Activated T-helper 1 cell treated with anti-CD3 and anti-CD28 coated beads, Interleukin-12 subunit alpha, Interleukin-12 subunit beta, Interleukin-2, Interleukin-4 antibody, amounts not matched to agents 30 ng/mL and 10 ng/mL and 1 ng/mL, durations not matched to agents 14 hours and 24 hours and 36 hours (primary cell): Measurements from ENCODE around the gene NPAS3. TPM values are rescaled to one million over a fixed set of nuclear protein-coding genes. Genes with fewer than 3 reads are reported as not detected.

Experiments used
- DNase-seq: peaks from one replicate; pipeline ENCODE4 v3.0.0; 2021; ENCODE audit warnings: low spot score
- H3K27ac Mint-ChIP-seq: one replicate; pipeline ENCODE4 v1.8.0; 2021; ENCODE audit warnings: mild to moderate bottlenecking, mixed read lengths
- H3K27me3 Mint-ChIP-seq: one replicate; pipeline ENCODE4 v1.8.0; 2022; ENCODE audit warnings: mild to moderate bottlenecking, moderate library complexity, mixed read lengths; ENCODE audit not compliant: insufficient read depth
- H3K36me3 Mint-ChIP-seq: one replicate; pipeline ENCODE4 v1.8.0; 2021; ENCODE audit warnings: low read depth, mixed read lengths
- H3K4me1 Mint-ChIP-seq: one replicate; pipeline ENCODE4 v1.8.0; 2021; ENCODE audit warnings: low read depth, mixed read lengths
- H3K4me3 Mint-ChIP-seq: one replicate; pipeline ENCODE4 v1.8.0; 2021; ENCODE audit warnings: mild to moderate bottlenecking, moderate library complexity, mixed read lengths
- H3K9me3 Mint-ChIP-seq: one replicate; pipeline ENCODE4 v1.8.0; 2021; ENCODE audit warnings: mixed read lengths
- intact Hi-C: fragments of 100-400 bp; cut with micrococcal nuclease; formaldehyde crosslinking; loops from one replicate; pipeline ENCODE4 v1.15.1; 2024
- total RNA-seq: library from RNA; stranded (reverse); gene quantifications from 2 replicates; pipeline ENCODE4 v1.2.3, GENCODE V29; 2022

The NPAS3 gene
- total RNA-seq, 1 donor from 2014 or later = not detected

DNA sequence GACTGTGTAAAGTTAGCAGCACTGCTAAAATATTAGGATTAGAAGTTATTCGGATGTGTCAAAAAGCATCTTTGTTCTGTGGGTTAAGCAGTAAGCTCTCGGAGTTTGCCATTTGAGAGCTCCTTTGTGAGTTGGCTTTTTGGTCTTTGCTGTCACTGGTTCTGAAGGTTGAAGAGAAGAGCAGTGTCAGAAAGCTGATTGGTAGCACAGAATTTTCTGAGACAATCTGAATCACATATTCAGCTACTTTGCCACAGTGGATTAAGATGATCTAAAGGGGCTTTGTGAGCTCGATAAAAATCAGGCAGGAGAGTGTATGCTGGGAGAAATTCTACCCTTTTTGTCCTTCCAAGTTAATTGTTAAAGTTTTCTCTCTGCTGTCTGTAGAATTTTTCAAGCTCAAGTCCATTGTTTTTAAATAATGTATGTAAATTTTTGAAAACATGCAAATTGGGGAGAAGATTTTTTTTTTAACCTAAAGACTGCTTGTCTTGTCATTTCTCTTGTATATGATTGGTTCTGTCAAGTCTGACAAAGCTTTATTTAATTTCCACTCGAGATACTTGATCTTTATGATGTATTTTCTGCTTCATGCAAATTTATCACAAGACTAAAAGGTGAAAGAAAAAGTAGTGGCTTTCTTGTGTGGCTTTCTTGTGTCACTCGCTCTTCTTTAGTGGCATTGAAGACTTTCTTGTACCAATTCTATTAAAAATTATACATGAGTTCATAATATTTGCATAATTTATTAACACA is 704.9 kb downstream of the NPAS3 start:
- no peak for DNase-seq
- no peaks in the 10 kb centered on the region for H3K27me3 Mint-ChIP-seq
- intact Hi-C loops = no loop called here
- H3K36me3 Mint-ChIP-seq = no peaks in the 10 kb centered on the region
- H3K9me3 Mint-ChIP-seq = no peaks in the 10 kb centered on the region
- no peak overlapping the region for H3K4me3 Mint-ChIP-seq
- no peak overlapping the region for H3K27ac Mint-ChIP-seq
- no peaks in the 10 kb centered on the region for H3K4me1 Mint-ChIP-seq

- no peak overlapping the region for H3K27ac Mint-ChIP-seq
- no peaks in the 10 kb centered on the region for H3K4me1 Mint-ChIP-seq
- intact Hi-C loops = no loop called here
These were observed 708.1 kb downstream of the NPAS3 start for GRCh38 chr14:33646692-33647260.

DNA sequence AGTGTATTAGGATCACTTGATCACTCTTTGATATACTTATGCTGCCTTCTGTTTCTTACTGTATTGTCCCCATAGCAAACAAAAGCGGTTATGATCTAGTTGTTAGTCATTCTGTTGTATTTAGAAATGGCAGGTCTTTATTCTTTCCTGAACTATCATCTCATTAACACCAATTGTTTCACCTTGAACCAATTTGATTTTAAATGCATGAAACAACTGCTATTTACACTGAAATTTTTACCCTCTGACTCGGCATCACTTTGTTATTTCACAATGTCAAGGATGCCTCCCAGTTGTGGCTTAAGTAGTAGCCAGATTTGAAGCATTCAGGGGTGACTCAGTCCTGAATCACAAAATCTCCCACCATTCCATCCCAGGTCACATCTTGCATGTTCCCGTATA is 708.7 kb downstream of the NPAS3 start:
- Mint-ChIP-seq H3K27me3 (no peaks in the 10 kb centered on the region), H3K27ac (no peak overlapping the region), H3K36me3 (no peaks in the 10 kb centered on the region), H3K9me3 (no peaks in the 10 kb centered on the region), H3K4me3 (no peak overlapping the region), H3K4me1 (no peaks in the 10 kb centered on the region)
- DNase-seq = no peak
- intact Hi-C loops = no loop called here

More at GRCh38 chr14:33646692-33647260, 708.1 kb downstream of the NPAS3 start:
- no peaks in the 10 kb centered on the region for H3K36me3 Mint-ChIP-seq
- H3K4me3 Mint-ChIP-seq = no peak overlapping the region
- no peak for DNase-seq
- H3K27me3 Mint-ChIP-seq = no peaks in the 10 kb centered on the region
- no peaks in the 10 kb centered on the region for H3K9me3 Mint-ChIP-seq

DNA sequence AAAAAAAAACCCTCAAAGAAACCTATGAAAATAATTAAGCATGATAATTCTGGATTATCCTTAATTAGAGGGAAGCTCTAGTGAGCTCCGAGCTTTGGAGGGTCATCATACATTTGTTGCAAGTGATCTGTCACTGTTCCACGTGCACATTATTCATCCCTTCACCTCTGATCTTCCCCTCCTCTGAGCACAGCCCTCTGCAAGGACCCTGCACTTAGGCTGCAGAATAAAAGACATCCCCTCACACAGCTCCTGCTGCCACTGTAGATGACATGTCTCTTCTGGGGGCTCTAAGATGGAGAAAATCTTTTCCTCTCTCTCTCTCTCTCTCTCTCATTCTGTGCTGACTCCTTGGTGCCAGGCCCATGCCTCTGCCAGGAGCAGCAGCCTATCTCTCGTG is 711.8 kb downstream of the NPAS3 start:
- H3K27me3 Mint-ChIP-seq = no peaks in the 10 kb centered on the region
- no peak for DNase-seq
- no peaks in the 10 kb centered on the region for H3K4me1 Mint-ChIP-seq
- no peaks in the 10 kb centered on the region for H3K36me3 Mint-ChIP-seq
- H3K27ac Mint-ChIP-seq = no peak overlapping the region
- intact Hi-C loops = no loop called here
- H3K4me3 Mint-ChIP-seq = no peak overlapping the region
- no peaks in the 10 kb centered on the region for H3K9me3 Mint-ChIP-seq

DNA sequence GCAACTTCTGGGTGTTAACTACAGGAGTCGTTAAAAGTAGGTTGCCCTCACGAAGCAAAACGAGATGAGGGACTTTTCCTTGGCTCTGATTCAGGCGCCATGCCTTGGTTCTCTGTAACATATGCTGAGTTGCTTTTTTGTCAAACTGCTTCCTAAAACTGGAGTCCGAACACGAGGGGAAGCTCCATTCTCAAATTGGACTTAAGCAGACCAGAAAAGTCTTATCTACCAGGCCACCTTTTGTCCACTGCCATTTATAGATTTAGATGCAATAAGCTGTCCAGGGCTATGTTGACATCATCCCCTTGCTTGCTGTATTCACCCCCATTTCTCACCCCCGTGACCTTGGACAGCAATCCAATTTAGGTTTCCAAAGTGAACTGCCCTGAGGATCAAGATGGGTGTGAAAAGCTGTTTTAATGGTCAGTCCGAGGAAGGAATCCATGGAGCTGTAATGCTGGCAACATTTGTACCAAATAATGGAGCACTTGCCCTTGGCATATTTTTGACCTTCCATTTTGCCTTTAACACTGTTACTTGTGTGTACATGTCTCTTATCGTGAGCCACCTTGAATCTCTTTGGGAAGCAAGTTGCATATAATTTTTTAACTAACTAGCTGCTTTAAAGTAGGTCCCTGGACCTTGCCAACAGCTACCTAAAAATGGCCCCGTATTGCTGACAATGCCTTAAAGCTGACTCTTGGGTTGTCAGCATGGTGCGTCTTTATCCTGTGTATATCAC is 714.1 kb downstream of the NPAS3 start:
- H3K4me3 Mint-ChIP-seq = no peak overlapping the region
- H3K27me3 Mint-ChIP-seq = peaks cover 5% of the 10 kb centered on the region
- H3K4me1 Mint-ChIP-seq = no peaks in the 10 kb centered on the region
- no peaks in the 10 kb centered on the region for H3K9me3 Mint-ChIP-seq
- no peak overlapping the region for H3K27ac Mint-ChIP-seq
- no peak for DNase-seq
- no peaks in the 10 kb centered on the region for H3K36me3 Mint-ChIP-seq
- intact Hi-C loops = no loop called here

DNA sequence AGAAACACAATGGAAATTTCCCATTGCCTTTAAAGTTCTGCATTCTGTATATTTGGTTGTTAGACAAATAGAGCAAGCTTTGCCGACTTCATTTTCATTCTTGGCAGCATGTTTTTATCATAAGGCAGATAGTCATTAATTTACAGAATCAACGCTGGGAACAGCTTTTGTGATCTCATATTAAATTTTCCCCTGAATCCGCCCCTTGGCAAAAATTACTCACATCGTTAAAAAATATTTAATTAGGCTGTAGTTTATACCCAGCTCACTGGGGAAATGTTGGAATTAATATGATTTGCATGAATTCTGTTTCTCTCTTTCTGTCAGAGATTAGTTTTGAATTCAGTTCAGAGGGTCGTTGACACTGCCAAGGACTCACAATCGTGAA is 714.6 kb downstream of the NPAS3 start:
- no peak for DNase-seq
- Mint-ChIP-seq H3K9me3 (no peaks in the 10 kb centered on the region), H3K4me3 (no peak overlapping the region), H3K36me3 (no peaks in the 10 kb centered on the region), H3K27ac (no peak overlapping the region), H3K4me1 (no peaks in the 10 kb centered on the region), H3K27me3 (peaks cover 5% of the 10 kb centered on the region)
- intact Hi-C loops = no loop called here

DNA sequence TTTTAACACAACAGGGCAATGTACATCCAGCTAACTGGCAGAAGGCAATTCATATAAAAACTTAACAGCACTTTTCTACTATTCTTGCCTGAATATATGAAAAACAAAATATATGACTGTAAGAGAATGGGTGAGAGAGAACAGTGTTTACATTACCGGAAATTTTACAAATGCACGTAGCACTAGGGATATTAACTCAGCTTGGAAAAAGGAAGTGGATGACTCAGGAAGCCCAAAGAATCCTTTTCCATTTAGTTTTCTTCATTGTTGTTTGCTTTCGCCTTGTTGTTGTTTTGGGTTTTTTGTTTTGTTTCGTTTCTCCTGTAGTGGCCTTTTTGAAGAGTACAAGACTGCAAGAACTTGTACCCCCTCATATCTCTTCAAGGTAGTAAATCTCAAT is 716.7 kb downstream of the NPAS3 start:
- Mint-ChIP-seq H3K4me1 (no peaks in the 10 kb centered on the region), H3K36me3 (no peaks in the 10 kb centered on the region), H3K4me3 (no peak overlapping the region)

DNA sequence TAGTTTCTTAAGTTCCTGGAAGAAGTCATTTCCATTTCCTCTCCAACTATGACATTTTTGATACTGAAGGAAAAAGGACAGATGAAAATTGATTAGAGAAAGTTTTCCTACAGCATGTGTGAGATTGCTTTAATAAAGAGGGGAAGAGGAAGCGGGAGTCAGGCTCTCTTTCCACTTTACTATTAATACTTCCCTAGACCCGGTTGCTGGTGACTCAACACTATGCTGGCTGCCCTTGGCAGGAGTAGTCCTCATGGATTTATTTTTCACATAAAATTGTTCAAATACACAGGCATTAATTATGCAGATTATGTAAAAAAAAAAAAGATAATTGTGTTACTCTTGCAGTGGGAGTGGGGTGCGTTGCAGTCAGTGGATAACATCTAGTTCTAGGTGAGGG is 718.8 kb downstream of the NPAS3 start:
- no peak overlapping the region for H3K4me3 Mint-ChIP-seq
- H3K27me3 Mint-ChIP-seq = peaks cover 5% of the 10 kb centered on the region
- no peak overlapping the region for H3K27ac Mint-ChIP-seq
- no peak for DNase-seq
- no peaks in the 10 kb centered on the region for H3K36me3 Mint-ChIP-seq
- H3K4me1 Mint-ChIP-seq = no peaks in the 10 kb centered on the region
- H3K9me3 Mint-ChIP-seq = peaks cover 4% of the 10 kb centered on the region
- intact Hi-C loops = no loop called here

More for the DNA sequence above, 716.7 kb downstream of the NPAS3 start:
- DNase-seq = no peak
- Mint-ChIP-seq H3K27ac (no peak overlapping the region), H3K27me3 (peaks cover 5% of the 10 kb centered on the region), H3K9me3 (peaks cover 4% of the 10 kb centered on the region)
- intact Hi-C loops = no loop called here

DNA sequence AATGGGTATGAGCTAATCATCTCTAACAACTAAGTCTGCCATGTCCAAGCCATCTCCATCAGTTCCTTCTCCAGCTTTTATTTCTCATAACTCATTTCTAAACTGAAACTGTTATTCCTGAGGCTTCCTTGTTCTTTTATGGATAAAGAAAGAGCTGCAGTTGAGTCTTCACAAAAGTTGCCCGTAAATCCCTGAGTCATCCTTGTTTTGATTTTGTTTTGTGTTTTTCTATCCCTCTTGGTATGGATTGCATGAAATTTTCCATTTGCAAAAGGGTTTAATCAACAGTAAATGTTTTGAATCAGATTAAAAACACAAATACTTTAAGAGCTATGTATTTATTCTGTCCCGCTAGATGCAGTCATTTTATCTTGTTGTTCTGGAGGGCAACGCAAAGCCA is 721.6 kb downstream of the NPAS3 start:
- Mint-ChIP-seq H3K27ac (no peak overlapping the region), H3K36me3 (no peaks in the 10 kb centered on the region), H3K4me1 (no peaks in the 10 kb centered on the region), H3K27me3 (peaks cover 5% of the 10 kb centered on the region), H3K4me3 (no peak overlapping the region), H3K9me3 (peaks cover 4% of the 10 kb centered on the region)
- DNase-seq = no peak
- intact Hi-C loops = no loop called here

DNA sequence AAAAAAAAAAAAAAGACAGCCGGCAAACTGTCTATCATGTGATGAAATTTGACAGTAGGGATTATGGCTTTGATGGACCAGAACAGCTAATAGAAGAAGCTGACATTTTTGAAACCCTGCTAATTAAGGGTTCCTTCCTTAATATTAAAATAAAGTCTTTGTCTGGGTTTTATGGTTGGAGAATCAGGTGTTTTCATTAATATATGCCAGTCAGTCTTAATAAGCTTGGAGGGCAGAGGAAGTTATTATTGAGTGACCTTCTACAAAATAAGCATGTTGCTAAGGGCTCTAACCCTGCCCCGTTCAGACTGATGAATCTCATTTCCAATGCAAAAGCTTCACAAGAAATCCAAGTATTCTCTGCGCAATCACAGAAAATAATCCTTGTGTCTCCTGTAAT is 722.4 kb downstream of the NPAS3 start:
- H3K27me3 Mint-ChIP-seq = no peaks in the 10 kb centered on the region
- peaks cover 4% of the 10 kb centered on the region for H3K9me3 Mint-ChIP-seq
- H3K36me3 Mint-ChIP-seq = no peaks in the 10 kb centered on the region
- intact Hi-C loops = no loop called here
- no peak for DNase-seq
- H3K4me1 Mint-ChIP-seq = no peaks in the 10 kb centered on the region
- H3K4me3 Mint-ChIP-seq = no peak overlapping the region
- no peak overlapping the region for H3K27ac Mint-ChIP-seq

- intact Hi-C loops = no loop called here
- DNase-seq = no peak
- no peaks in the 10 kb centered on the region for H3K36me3 Mint-ChIP-seq
- H3K27me3 Mint-ChIP-seq = no peaks in the 10 kb centered on the region
- H3K27ac Mint-ChIP-seq = no peak overlapping the region
- H3K9me3 Mint-ChIP-seq = peaks cover 8% of the 10 kb centered on the region
- H3K4me3 Mint-ChIP-seq = no peak overlapping the region
- H3K4me1 Mint-ChIP-seq = no peaks in the 10 kb centered on the region
These were observed 729.4 kb downstream of the NPAS3 start for GRCh38 chr14:33668066-33668465.

- no peak for DNase-seq
- no peaks in the 10 kb centered on the region for H3K27me3 Mint-ChIP-seq
- intact Hi-C loops = no loop called here
- H3K36me3 Mint-ChIP-seq = no peaks in the 10 kb centered on the region
- no peak overlapping the region for H3K27ac Mint-ChIP-seq
- H3K4me3 Mint-ChIP-seq = no peak overlapping the region
- H3K9me3 Mint-ChIP-seq = peaks cover 8% of the 10 kb centered on the region
- H3K4me1 Mint-ChIP-seq = no peaks in the 10 kb centered on the region
These were observed 730.4 kb downstream of the NPAS3 start for GRCh38 chr14:33669111-33669510.

DNA sequence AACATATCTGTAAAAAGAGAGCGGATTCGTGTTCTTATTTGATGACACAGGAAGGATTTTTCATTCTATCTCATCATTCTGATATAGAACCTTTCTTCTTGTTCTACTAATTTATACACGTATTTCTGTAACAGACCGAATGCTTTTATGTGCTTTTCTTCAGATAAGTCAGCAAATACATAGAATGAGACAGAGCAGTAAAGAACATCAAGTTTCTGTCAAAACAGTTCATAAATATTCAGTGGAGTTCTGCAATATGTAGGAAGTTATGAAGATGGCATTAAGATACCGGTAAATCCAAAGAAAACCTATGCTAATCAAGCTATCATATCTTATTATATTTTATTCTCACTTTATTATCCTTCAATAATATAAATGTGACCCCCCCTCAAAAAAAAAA is 731.6 kb downstream of the NPAS3 start:
- Mint-ChIP-seq H3K36me3 (no peaks in the 10 kb centered on the region), H3K27me3 (no peaks in the 10 kb centered on the region), H3K27ac (no peak overlapping the region), H3K4me1 (no peaks in the 10 kb centered on the region), H3K4me3 (no peak overlapping the region), H3K9me3 (peaks cover 8% of the 10 kb centered on the region)
- intact Hi-C loops = no loop called here
- no peak for DNase-seq
